Lower leg skin (tissue), 4 donors: ENCODE results near the gene DNAH1. TPM values are rescaled to one million over a fixed set of nuclear protein-coding genes. Genes with fewer than 3 reads are reported as not detected.

Experiments used
- DNase-seq, 2 donors: peaks; one replicate each; pipeline ENCODE4 v3.0.0-alpha.2; 2019; ENCODE audit warnings: low spot score in 2 of 2
- H3K4me3 ChIP-seq: fragments of 200-600 bp; sonication (generic); 2 replicates; pipeline ENCODE4 v1.5.1; 2017; ENCODE audit warnings: mild to moderate bottlenecking, low read depth; ENCODE audit not compliant: poor library complexity, severe bottlenecking
- POLR2A ChIP-seq, 2 donors: fragments of 450-650 bp; IDR thresholded peaks; one replicate each; pipeline ENCODE4 v1.6.1; 2016 to 2017; ENCODE audit warnings: antibody characterized with exemption in 2 of 2, mild to moderate bottlenecking in 1 of 2, moderate library complexity in 1 of 2
- WGBS, 2 donors: methylation state at CpG; one replicate each; pipeline ENCODE4 v1.1.5; 2018; 5-methylcytosine and 5-hydroxymethylcytosine counted together
- intact Hi-C: fragments of 100-400 bp; cut with DNase I; formaldehyde crosslinking; loops from one replicate; pipeline ENCODE4 v1.15.0; 2023; ENCODE audit warnings: low total_unique reads
- total RNA-seq, 4 donors: library from RNA; depleted of rRNA; stranded (reverse); fragments of >200 nt; gene quantifications; one replicate each; pipeline ENCODE4 v1.1.0, GENCODE V29; 2016
- TF ChIP-seq, protein P1 (sequence below), 3 donors: fragments of 450-650 bp; IDR thresholded peaks; one replicate each; pipeline ENCODE4 v1.5.1; 2016; ENCODE audit warnings: antibody characterized with exemption in 3 of 3, mild to moderate bottlenecking in 3 of 3, moderate library complexity in 2 of 3

Gene DNAH1
- total RNA-seq, 4 donors from 2014 or later: 2.0 to 5.9 (median 5.0) TPM

DNA sequence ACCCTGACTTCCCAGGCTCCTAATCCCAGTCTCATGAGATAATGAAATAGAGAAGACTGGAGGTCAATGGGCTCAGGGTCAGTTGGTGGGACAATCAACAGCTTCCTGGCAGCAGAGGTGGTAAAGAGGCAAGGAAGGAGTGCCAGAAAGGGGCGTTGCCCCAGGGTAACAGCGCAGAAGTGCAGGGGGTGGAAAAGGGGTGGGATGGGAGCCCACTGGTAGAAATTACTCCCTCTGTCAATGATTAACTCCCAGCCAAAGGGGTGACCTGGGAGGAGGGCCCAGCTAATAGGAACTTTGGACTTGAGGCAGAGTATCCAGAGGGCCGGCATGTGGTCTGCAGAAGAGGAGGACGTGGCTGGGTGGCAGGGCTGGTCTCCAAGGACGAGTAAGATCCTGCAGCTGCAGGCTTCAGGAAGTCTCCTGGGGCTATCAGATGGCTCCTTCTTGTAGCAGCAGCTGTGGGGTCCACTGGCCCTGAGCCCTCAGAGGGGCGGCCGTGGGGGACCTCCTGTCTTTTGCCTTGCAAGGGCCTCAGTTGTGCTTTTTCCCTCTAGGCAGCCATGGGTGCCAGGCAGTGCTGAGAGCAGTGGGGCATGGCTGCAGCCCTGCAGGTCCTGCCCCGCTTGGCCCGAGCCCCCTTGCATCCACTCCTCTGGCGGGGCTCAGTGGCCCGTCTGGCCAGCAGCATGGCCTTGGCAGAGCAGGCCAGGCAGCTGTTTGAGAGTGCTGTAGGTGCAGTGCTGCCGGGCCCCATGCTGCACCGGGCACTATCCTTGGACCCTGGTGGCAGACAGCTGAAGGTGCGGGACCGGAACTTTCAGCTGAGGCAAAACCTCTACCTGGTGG is 26.1 kb upstream of the DNAH1 start:
- intact Hi-C loops: loop anchor here (10.0 kb wide), 1 partner anchor 55 kb away; the partner anchor contains the start of gene TWF2
- TF ChIP-seq POLR2A (IDR thresholded peaks at IDR 0.05): no peak
- TF ChIP-seq, protein P1, sequence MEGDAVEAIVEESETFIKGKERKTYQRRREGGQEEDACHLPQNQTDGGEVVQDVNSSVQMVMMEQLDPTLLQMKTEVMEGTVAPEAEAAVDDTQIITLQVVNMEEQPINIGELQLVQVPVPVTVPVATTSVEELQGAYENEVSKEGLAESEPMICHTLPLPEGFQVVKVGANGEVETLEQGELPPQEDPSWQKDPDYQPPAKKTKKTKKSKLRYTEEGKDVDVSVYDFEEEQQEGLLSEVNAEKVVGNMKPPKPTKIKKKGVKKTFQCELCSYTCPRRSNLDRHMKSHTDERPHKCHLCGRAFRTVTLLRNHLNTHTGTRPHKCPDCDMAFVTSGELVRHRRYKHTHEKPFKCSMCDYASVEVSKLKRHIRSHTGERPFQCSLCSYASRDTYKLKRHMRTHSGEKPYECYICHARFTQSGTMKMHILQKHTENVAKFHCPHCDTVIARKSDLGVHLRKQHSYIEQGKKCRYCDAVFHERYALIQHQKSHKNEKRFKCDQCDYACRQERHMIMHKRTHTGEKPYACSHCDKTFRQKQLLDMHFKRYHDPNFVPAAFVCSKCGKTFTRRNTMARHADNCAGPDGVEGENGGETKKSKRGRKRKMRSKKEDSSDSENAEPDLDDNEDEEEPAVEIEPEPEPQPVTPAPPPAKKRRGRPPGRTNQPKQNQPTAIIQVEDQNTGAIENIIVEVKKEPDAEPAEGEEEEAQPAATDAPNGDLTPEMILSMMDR (IDR thresholded peaks at IDR 0.05): no peak
- WGBS, 2 donors: 86 to 89% methylated on average over 7 to 15 of the region's 15 CpGs
- H3K4me3 ChIP-seq: no peak overlapping the region
- no peak for DNase-seq

DNA sequence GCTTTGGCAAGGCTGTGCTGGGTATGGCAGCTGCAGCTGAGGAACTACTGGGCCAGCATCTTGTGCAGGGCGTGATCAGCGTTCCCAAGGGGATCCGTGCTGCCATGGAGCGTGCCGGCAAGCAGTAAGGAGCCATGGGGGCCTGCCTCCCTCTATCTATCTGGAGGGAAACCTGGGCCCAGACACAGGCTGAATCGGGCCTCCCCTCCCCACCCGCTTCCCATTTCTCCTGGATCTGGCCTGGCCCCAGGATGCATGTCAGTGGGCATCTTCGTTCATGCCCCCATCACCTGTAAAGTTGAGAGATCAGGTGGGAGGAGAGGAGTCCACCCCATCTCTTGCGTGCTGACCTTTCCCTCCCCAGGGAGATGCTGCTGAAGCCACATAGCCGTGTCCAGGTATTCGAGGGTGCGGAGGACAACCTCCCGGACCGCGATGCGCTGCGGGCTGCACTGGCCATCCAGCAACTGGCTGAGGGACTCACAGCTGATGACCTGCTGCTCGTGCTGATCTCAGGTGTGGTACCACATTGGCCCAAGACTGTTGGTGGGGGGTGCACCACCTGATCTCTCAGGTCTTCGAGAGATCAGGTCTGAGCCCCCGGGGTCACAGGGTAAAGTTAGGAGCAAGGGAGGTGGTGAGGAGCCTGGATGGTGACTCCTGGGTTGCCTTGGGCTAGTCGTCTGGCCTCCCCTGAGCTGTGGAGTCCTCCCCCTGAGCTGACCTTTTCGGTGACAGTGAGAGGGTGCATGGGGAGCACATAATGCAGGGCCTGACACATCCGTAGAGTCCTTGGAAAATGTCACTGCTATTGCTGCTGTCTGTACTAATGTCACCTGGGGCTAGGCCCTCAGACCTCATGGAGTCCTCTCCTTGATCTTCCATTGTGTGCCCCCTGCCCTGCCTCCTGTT is 25.3 kb upstream of the DNAH1 start:
- 91% methylated on average over 20 to 23 of the region's 23 CpGs for WGBS, 2 donors
- no peak for DNase-seq
- intact Hi-C loops: no loop called here
- TF ChIP-seq POLR2A (IDR thresholded peaks at IDR 0.05): no peak
- TF ChIP-seq, protein P1 (IDR thresholded peaks at IDR 0.05): no peak
- H3K4me3 ChIP-seq: no peak overlapping the region

DNA sequence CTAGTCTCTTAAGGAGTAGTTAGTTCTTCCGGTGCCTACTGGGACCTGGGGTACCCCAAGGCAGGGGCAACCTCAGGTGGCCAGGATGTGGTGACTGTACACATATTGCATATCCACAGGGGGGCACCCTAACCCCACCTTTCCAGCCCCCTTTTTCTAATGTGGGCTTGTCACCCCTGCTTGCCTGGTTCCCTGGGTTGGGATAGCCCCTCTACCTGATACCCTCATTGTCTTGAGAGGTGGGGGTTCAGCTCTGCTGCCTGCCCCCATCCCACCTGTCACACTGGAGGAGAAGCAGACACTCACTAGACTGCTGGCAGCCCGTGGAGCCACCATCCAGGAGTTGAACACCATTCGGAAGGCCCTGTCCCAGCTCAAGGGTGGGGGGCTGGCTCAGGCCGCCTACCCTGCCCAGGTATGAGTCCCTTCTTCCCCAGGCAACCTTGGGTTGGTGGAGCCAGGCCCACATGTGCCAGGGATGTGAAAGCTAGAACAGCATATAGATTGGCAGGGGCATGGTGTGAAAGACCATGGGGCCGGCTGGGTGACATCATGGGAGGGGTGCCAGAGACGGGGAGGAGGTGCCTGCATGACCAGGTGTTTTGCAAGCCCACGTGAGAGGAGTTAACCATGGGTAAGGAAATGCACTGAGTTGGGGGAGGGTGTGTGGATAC is 24.5 kb upstream of the DNAH1 start:
- 82 to 83% methylated on average over 4 to 5 of the region's 7 CpGs for whole genome bisulfite sequencing, 2 donors
- no peak for TF ChIP-seq POLR2A (IDR thresholded peaks at IDR 0.05)
- TF ChIP-seq, protein P1 (IDR thresholded peaks at IDR 0.05): no peak
- no peak for DNase-seq
- H3K4me3 ChIP-seq: no peak overlapping the region
- intact Hi-C loops: no loop called here

DNA sequence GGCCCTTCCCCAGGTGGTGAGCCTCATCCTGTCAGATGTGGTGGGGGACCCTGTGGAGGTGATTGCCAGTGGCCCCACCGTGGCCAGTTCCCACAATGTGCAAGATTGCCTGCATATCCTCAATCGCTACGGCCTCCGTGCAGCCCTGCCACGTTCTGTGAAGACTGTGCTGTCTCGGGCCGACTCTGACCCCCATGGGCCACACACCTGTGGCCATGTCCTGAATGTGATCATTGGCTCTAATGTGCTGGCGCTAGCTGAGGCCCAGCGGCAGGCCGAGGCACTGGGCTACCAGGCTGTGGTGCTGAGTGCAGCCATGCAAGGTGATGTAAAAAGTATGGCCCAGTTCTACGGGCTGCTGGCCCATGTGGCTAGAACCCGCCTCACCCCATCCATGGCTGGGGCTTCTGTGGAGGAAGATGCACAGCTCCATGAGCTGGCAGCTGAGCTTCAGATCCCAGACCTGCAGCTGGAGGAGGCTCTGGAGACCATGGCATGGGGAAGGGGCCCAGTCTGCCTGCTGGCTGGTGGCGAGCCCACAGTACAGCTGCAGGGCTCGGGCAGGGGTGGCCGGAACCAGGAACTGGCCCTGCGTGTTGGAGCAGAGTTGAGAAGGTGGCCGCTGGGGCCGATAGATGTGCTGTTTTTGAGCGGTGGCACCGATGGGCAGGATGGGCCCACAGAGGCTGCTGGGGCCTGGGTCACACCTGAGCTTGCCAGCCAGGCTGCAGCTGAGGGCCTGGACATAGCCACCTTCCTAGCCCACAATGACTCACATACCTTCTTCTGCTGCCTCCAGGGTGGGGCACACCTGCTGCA is 23.7 kb upstream of the DNAH1 start:
- DNase-seq: no peak
- intact Hi-C loops: no loop called here

More for the DNA sequence above, 23.7 kb upstream of the DNAH1 start:
- 92 to 94% methylated on average over 16 to 20 of the region's 20 CpGs for WGBS, 2 donors
- no peak for TF ChIP-seq POLR2A (IDR thresholded peaks at IDR 0.05)
- TF ChIP-seq, protein P1 (IDR thresholded peaks at IDR 0.05): no peak
- H3K4me3 ChIP-seq: no peak overlapping the region
